HK-2 (cell line): ENCODE results near the gene NFXL1.

ENCODE experiments used
- DNase-seq: peaks from one replicate; pipeline ENCODE4 v3.0.0-alpha.2; 2018; ENCODE audit not compliant: unreplicated experiment

Gene NFXL1

GRCh38 chr4:47891928-47892327 lies 22.5 kb downstream of the NFXL1 start:
- DNase-seq: no peak

DNA sequence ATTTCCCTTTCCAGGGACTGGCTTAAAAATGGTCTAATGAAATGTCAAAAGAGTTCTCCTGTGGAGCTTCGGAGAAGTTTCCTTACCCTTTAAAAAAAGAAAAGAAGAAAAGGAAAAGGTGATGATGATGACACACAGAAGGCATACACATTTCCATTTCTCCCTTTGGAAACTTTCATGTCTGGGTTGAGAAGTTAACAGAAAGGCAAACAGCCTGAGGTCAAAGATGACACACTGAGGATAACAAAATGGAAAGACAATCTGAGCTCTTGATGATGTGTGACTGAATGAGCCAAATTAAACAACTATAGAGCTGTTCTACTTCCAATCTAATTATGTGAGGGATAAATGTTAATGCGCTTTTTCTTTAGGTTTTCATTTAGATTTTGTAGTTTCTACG lies 32.2 kb downstream of the NFXL1 start:
- no peak for DNase-seq

DNA sequence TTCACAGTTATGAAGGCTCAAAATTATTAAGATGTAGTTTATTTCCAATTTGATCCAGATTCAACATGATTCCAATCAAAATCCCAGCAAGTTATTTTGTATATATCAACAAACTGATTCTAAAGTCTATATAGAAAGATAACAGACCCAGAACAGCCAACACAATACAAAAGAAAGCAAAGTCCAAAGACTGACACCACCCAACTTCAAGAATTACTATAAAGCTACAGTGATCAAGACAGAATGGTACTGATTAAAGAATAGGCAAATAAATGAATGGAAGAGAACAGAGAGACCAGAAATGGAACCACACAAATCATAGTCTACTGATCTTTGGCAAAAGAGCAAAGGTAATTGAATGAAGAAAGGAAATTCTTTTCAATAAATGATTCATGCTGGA lies 34.9 kb downstream of the NFXL1 start:
- no peak for DNase-seq

DNA sequence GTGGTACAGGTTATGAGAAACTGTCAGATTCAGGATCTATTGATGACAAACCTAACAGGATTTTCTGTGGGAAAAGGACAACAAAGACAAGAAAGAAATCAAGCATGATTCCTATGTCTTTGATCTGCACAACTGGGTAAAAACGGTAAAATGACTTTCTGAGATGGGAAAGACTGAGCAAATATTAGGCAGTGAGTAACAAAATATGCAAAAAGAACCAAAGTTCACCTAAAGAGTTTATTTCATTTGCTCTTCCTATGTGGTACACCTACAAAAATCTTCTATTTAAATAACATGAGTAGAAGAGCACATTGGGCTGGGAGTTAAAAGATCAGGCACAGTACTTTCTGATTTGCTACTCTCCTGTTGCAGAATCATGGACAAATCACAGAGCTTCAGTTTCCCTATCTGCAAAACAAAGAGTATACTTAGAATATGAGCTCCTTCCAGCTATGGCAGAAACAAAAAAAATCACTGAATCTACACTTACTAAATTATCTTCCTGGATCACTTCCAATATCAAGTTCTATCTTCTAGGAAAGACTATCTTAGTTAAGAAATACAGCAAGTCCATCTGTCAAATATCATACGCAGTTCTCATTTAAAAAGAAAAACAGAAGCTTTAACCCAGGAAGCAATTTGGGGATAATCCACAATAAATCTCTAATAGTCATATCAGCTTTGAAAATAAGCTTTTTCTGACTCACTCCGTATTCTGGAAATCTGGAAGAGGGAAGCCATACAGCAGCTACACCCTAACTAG lies 37.4 kb downstream of the NFXL1 start:
- no peak for DNase-seq

DNA sequence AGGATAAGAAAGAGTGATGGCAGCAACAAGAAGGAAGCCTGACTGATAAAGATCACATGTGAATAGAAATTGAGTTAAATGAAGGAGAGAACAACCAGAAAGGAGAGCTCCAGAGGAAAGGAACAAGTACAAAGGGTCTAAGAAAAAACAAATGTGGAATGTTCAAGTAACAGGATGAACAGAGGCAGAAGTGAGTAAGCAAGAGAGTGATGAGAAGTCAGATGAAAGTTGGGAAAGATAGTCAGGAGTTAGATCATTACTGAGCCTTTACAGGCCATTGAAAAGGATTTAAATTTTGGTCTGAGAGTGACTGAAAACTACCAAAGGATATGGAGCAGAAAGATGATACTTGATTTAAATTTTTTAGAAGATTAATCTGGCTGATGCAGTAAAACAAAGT lies 38.1 kb downstream of the NFXL1 start:
- DNase-seq: no peak

DNA sequence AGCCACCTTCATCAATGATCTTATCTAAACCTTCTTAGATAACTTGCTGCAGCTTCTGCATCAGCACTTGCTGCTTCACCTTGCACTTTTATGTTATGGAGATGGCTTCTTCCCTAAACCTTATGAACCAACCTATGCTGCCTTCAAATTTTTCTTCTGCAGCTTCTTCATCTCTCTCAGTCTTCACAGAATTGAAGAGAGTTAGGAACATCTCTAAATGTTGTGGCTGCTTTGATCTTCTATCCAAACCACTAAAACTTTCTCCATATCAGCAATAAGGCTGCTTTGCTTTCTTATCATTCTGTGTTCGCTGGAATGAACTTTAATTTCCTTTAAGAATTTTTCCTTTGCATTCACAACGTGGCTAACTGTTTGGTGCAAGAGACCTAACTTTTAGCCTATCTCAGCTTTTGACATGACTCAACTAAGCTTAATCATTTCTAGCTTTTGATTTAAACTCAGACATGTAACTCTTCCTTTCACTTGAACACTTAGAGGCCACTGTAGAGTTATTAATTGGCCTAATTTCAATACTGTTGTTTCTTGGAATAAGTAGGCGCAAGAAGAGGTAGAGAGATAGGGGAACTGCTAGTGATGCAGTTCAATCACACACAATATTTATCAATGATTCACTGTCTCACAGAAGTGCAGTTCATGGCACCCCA lies 40.4 kb downstream of the NFXL1 start:
- no peak for DNase-seq

DNA sequence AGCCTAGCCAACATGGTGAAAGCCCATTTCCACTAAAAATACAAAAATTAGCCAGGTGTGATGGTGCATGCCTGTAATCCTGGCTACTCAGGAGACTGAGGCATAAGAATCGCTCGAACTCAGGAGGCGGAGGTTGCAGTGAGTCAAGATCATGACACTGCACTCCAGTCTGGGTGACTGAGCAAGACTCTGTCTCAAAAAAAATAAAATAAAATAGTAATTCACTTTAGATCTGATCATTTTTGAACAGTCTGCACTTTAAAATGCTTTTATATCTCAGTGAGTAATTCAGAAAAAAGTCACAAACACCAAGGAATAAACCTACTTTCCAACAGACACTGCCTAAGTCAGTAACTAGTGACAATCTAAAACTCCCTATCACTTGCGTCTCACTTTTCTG lies 50.9 kb downstream of the NFXL1 start:
- no peak for DNase-seq

DNA sequence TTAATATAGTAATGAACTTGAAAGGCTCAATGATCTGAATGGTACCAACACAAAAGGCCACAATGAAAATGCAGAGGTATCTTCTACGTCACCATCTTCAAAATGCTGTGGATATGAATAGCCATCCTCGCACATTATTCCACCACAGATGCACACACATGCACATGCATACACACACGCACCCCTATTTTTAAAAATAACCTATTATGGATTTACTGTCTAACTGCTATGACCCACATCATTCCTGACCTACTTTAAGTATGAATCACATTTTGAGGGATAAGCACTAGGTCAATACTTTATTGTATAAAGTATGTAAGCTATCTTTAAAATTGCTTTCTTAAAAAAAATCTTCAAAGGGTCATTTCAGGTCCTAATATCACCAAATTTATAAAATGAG lies 52.1 kb downstream of the NFXL1 start:
- no peak for DNase-seq

GRCh38 chr4:47860305-47860704 lies 54.1 kb downstream of the NFXL1 start:
- DNase-seq: no peak

- no peak for DNase-seq
Measured at GRCh38 chr4:47858006-47858405, 56.4 kb downstream of the NFXL1 start.

DNA sequence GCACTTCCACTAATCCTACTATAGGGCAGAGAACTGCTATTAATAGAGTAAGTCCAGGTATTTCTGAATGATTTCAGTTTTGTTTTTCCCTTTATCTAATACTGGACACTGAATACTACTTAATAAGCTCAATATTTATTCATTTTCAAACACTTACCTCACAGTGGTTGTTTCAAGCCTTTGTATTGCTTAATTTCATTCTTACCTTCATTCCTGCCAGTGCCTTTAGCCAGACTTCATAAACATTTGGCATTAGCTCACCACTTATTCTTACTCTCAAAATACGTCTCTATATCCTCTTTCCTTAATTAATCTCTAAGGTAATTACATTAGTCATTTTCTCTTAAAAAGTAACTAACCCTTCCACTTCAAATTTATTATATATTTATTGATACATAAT lies 57.7 kb downstream of the NFXL1 start:
- no peak for DNase-seq

DNA sequence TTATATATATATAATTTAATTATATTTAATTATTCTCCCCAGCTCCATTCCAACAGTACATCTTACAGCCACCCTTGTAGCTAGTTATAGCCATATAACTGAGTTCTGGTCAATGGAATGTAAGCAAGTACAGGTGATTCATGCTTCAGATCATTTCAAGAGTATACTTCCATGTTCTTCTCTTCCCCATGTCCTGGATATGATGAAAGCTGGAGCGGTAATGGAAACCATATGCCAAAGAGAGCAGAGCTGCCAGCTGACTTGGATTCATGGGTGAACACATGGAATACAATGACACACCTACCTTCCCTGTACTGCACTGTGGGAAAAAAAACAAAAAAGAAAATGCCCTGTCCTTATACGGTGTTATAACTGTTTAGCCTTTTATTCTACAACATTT lies 59.0 kb downstream of the NFXL1 start:
- DNase-seq: no peak

- no peak for DNase-seq
Measured at GRCh38 chr4:47852136-47852535, 62.2 kb downstream of the NFXL1 start.

- DNase-seq: no peak
Measured at GRCh38 chr4:47849466-47849865, 64.9 kb downstream of the NFXL1 start.

- no peak for DNase-seq
Measured at GRCh38 chr4:47848041-47848440, 66.3 kb downstream of the NFXL1 start.

GRCh38 chr4:47842985-47843384 lies 71.4 kb downstream of the NFXL1 start:
- no peak for DNase-seq

GRCh38 chr4:47840291-47840690 lies 74.1 kb downstream of the NFXL1 start:
- no peak for DNase-seq

GRCh38 chr4:47839259-47839658 lies 75.1 kb downstream of the NFXL1 start:
- DNase-seq: no peak

DNA sequence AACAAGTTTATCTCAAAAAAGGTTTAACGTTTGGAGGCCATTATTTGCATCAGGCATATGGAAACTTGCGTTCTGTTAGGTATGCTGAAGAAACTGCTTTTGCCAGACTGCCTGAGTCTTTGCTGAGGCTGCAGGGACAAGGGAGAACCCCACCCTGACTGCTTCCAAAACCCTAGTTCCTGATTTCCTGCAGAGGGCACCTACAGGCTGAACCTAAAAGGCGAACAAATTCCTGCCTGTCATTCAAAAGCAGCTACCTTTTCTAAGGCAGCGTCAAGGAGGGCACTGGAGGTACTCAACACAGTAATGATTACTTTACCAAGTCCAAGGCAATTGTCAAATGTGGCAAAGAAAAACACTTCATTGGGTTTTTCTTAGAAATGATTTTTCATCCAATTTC lies 75.9 kb downstream of the NFXL1 start:
- no peak for DNase-seq

DNA sequence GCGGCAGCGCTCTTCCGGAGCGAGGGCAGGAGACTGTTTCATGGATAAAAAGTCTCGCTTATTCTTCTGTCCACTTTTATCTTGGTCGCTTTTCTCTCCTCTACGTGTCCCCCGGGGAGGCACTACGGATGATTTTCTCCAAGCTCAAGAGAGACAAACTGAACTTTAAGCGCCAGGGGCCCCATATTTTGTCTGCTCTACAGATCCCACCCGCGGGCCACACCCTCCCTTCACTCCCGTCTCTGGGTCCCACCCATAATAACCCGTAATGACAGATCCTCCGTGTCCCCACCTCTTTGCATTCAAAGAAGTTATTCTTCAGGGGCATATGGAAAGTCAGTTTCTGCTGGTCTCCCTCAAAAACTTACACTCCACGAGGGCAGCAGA lies 76.5 kb downstream of the NFXL1 start, which contains the start of gene CORIN:
Gene CORIN, minus strand, starts transcription at position 160 of the 387 bp plus-strand sequence. Its CDS starts 118 bp downstream, at position 42.
- DNase-seq: no peak

GRCh38 chr4:47837094-47837907 lies 77.1 kb downstream of the NFXL1 start:
- no peak for DNase-seq

GRCh38 chr4:47836641-47837093 lies 77.7 kb downstream of the NFXL1 start:
- no peak for DNase-seq

GRCh38 chr4:47835494-47835893 lies 78.9 kb downstream of the NFXL1 start:
- DNase-seq: no peak
